ENCODE data around the gene TOR3A. TPM values are rescaled to one million over a fixed set of nuclear protein-coding genes. Genes with fewer than 3 reads are reported as not detected.

The TOR3A gene
- polyA plus RNA-seq, 1 experiment, result 16.8 TPM

DNA sequence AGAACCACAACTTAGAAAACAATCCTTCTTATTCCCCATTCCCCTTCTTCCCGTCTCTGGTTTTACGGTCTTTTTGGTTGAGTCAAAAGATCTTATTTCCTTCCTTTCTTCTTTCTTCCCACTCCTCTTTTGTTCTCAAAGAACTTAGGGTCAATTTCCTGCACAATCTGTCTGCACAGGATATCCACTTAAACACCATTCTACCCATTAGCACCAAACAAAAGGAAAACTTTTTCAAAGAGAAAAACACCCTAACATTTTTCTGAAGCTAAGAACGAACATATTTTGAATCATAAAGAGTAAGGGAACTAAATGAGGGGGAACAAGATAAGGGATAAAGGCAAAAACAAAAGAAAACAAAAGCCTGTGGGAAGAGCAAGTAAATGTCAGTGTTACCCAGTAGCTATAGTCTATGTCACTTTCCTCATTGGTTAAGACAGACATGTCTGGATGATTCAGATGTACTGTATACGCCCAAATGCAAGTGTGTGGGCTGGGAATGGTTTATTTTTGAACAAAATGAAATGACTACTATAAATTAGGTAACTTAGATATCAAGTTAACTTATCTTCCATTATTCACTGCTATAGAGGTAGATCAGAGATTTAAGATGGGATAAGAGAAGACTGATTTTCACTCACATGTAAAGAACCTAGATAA, 59.9 kb downstream of the TOR3A start:
- ChIA-PET CTCF (interaction anchor here (0.6 to 1.6 kb wide), 2 partner anchors 20 to 49 kb away, joined by 6 to 8 read pairs; no protein-coding TSS in a partner anchor), POLR2A (interaction anchor here (0.6 kb wide), 2 partner anchors 32 to 44 kb away, joined by 3 to 4 read pairs; no protein-coding TSS in a partner anchor)
- no peak overlapping the region for H3K27ac ChIP-seq (ENCODE audit: low read depth, low read length)
- peak; percentile 55 for DNase-seq (ENCODE audit: low read depth, low spot score)
- H3K4me3 ChIP-seq (ENCODE audit: low read depth, low read length), result peak overlapping the region; percentile 69
- H3K9me3 ChIP-seq (ENCODE audit: control insufficient read depth, insufficient read depth, low read length), result no peaks in the 10 kb centered on the region; the same call in 1 of the 2 replicates
- H3K27me3 ChIP-seq (ENCODE audit: control insufficient read depth, insufficient read depth, low read length), result no peaks in the 10 kb centered on the region
- TF ChIP-seq, protein P1, sequence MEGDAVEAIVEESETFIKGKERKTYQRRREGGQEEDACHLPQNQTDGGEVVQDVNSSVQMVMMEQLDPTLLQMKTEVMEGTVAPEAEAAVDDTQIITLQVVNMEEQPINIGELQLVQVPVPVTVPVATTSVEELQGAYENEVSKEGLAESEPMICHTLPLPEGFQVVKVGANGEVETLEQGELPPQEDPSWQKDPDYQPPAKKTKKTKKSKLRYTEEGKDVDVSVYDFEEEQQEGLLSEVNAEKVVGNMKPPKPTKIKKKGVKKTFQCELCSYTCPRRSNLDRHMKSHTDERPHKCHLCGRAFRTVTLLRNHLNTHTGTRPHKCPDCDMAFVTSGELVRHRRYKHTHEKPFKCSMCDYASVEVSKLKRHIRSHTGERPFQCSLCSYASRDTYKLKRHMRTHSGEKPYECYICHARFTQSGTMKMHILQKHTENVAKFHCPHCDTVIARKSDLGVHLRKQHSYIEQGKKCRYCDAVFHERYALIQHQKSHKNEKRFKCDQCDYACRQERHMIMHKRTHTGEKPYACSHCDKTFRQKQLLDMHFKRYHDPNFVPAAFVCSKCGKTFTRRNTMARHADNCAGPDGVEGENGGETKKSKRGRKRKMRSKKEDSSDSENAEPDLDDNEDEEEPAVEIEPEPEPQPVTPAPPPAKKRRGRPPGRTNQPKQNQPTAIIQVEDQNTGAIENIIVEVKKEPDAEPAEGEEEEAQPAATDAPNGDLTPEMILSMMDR (IDR thresholded peaks at IDR 0.05; ENCODE audit: low read depth, low read length), result no peak

DNA sequence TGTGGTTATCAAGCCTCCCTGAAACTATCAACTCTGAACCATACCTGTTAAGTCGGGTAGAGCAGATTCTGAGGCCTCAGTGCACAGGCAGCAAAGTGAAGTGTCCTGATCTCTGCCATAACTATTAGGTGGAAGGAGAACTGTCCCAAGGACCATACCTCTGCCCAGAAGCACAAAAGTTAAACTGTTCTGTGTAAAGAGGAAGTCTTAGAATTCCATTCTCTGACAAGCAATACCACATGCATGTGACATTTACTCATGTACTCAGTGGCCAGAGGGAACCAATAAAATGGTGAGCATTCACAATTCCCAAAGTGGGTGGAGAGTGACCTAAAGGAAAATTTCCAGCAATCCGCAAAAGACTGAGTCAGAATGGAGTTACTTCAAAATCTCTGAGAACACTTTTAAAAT, 61.0 kb downstream of the TOR3A start:
- TF ChIP-seq, protein P1 (IDR thresholded peaks at IDR 0.05; ENCODE audit: low read depth, low read length), result no peak
- Histone ChIP-seq H3K27me3 (ENCODE audit: control insufficient read depth, insufficient read depth, low read length) (no peaks in the 10 kb centered on the region), H3K9me3 (ENCODE audit: control insufficient read depth, insufficient read depth, low read length) (no peaks in the 10 kb centered on the region; the same call in 1 of the 2 replicates), H3K27ac (ENCODE audit: low read depth, low read length) (peak overlapping the region; percentile 99), H3K4me3 (ENCODE audit: low read depth, low read length) (peak overlapping the region; percentile 69)
- ChIA-PET CTCF (interaction anchor here (1.0 to 1.6 kb wide), 2 partner anchors 11 to 22 kb away, joined by 3 to 8 read pairs; no protein-coding TSS in a partner anchor), POLR2A (interaction anchor here (1.0 kb wide), 1 partner anchor 17 kb away, joined by 6 read pairs; no protein-coding TSS in a partner anchor)
- peak; percentile 94 for DNase-seq (ENCODE audit: low read depth, low spot score)

DNA sequence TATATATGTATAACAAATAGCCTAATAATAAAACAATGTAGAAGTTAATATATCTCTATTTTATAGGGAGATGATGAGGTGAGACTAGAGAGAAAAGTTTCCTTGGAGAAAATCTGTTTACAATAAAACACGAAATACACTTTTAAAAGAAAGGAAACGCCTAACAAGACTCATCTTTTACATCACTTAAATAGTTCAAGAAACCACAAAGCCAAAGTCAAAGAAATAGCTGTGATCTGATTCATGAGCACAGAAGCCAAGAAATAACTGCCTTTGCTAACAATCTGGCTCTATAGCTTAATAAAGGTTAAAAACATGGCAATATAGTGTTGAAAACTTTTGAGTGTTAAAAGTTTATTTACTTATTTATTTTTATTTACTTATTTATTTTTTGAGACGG, 61.5 kb downstream of the TOR3A start:
- CTCF ChIA-PET, result interaction anchor here (1.0 kb wide), 1 partner anchor 10 kb away, joined by 3 read pairs; no protein-coding TSS in a partner anchor
- TF ChIP-seq, protein P1 (IDR thresholded peaks at IDR 0.05; ENCODE audit: low read depth, low read length), result no peak
- Histone ChIP-seq H3K27me3 (ENCODE audit: control insufficient read depth, insufficient read depth, low read length) (no peaks in the 10 kb centered on the region), H3K27ac (ENCODE audit: low read depth, low read length) (peak overlapping the region; percentile 99), H3K4me3 (ENCODE audit: low read depth, low read length) (peak overlapping the region; percentile 69), H3K9me3 (ENCODE audit: control insufficient read depth, insufficient read depth, low read length) (no peaks in the 10 kb centered on the region; the same call in 1 of the 2 replicates)
- DNase-seq (ENCODE audit: low read depth, low spot score), result peak; percentile 74
- POLR2A ChIA-PET, result interaction anchor here (0.6 to 1.0 kb wide), 3 partner anchors 8 to 21 kb away, joined by 3 to 6 read pairs (median 3); no protein-coding TSS in a partner anchor

DNA sequence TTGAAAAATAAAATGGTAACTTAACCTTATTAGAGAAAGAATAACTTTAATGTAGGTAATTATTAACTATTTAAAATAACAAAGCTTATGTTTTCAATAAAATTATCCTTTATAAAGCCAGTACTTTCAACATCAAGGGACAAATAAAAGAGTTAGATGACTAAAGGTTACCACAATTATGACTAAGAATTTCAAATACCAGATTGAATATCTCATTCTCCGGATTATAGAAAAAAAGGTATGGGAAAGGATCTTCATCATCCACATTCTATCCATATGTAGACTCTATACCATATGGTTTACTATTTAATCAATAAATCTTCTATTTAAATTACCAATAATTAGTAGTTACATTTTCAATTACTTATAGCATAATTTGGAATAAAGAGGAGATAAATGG, 62.8 kb downstream of the TOR3A start:
- DNase-seq (ENCODE audit: low read depth, low spot score), result no peak
- Histone ChIP-seq H3K27me3 (ENCODE audit: control insufficient read depth, insufficient read depth, low read length) (no peaks in the 10 kb centered on the region), H3K9me3 (ENCODE audit: control insufficient read depth, insufficient read depth, low read length) (no peaks in the 10 kb centered on the region; the same call in 1 of the 2 replicates), H3K27ac (ENCODE audit: low read depth, low read length) (no peak overlapping the region), H3K4me3 (ENCODE audit: low read depth, low read length) (no peak overlapping the region)
- CTCF ChIA-PET, result interaction anchor here (1.6 kb wide), 1 partner anchor 24 kb away, joined by 4 read pairs; no protein-coding TSS in a partner anchor
- POLR2A ChIA-PET, result no interaction called here
- TF ChIP-seq, protein P1 (IDR thresholded peaks at IDR 0.05; ENCODE audit: low read depth, low read length), result no peak

DNA sequence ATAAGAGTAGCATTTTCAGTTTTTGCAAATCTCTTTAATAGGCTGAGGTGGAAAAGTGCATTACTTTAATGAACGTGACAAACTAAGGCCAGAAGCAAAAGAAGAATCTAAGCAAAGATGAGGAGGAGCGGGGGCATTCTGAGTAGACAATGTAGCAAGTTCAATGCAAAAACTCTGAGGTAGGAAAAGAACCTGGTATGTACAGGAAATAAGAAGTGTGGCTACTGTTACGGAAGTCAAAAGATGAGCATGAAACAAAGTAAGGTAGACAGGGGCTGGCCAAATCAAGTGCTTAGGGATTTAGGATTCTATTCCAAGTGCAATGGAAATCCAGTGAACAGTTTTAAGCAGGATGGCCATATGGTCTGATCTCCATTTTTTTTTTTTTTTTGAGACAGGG, 63.7 kb downstream of the TOR3A start:
- CTCF ChIA-PET, result no interaction called here
- no peak for DNase-seq (ENCODE audit: low read depth, low spot score)
- Histone ChIP-seq H3K9me3 (ENCODE audit: control insufficient read depth, insufficient read depth, low read length) (peaks cover 4% of the 10 kb centered on the region; the same call in 1 of the 2 replicates), H3K27ac (ENCODE audit: low read depth, low read length) (no peak overlapping the region), H3K4me3 (ENCODE audit: low read depth, low read length) (no peak overlapping the region), H3K27me3 (ENCODE audit: control insufficient read depth, insufficient read depth, low read length) (no peaks in the 10 kb centered on the region)
- POLR2A ChIA-PET, result no interaction called here
- TF ChIP-seq, protein P1 (IDR thresholded peaks at IDR 0.05; ENCODE audit: low read depth, low read length), result no peak
